A172 (cell line): ENCODE results near the gene DOK6. TPM values are rescaled to one million over a fixed set of nuclear protein-coding genes. Genes with fewer than 3 reads are reported as not detected.
"Not testable (repeated sequence)": the region's sequence is repeated elsewhere in the genome, so short reads cannot be mapped to it uniquely, and the experiment has no call there.

ENCODE experiments used
- DNase-seq: peaks from one replicate; pipeline ENCODE4 v3.0.0-alpha.2; 2015; ENCODE audit warnings: low spot score
- total RNA-seq: library from RNA; depleted of rRNA; stranded (reverse); fragments of >200 nt; shearing (Covaris generic); gene quantifications from 2 replicates; pipeline ENCODE4 v1.2.3, GENCODE V29; 2014

Gene DOK6
- total RNA-seq, 1 experiment from 2014 or later: not detected

GRCh38 chr18:69813559-69813958 lies 412.9 kb downstream of the DOK6 start:
- no peak for DNase-seq

DNA sequence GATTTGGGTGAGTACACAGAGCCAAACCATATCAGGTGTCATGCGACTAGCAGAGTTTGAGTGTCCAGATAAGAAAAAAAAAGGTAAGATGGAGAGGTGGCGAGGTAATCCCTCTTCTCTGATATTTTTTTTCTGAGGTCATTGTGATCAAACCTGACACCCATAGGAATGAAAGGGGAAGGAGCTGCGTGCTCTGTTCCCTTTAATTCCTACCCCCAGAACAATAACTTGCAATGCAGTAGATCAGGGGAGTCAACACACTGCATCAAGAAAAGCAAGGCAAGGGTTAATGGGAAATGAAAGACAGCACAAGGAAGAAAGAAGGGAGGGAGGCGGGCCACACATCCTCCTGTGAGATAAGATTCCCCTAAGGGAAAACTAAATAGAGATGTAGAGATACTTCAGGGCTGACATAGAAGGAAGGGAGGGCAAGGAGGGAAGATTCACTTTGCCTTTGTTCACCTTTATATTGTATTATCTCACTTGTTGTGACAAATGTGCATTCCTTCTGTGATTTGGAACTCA lies 414.2 kb downstream of the DOK6 start:
- no peak for DNase-seq

GRCh38 chr18:69817335-69817940 lies 416.8 kb downstream of the DOK6 start:
- peak; percentile 49 for DNase-seq

GRCh38 chr18:69819460-69819859 lies 418.8 kb downstream of the DOK6 start:
- DNase-seq: no peak

- DNase-seq: no peak
Observed at GRCh38 chr18:69820538-69820937, 419.9 kb downstream of the DOK6 start.

GRCh38 chr18:69830189-69830588 lies 429.5 kb downstream of the DOK6 start:
- no peak for DNase-seq

- DNase-seq: not testable (repeated sequence)
Observed at GRCh38 chr18:69834980-69835379, 434.3 kb downstream of the DOK6 start.

- DNase-seq: no peak
Observed at GRCh38 chr18:69838003-69838402, 437.3 kb downstream of the DOK6 start.

DNA sequence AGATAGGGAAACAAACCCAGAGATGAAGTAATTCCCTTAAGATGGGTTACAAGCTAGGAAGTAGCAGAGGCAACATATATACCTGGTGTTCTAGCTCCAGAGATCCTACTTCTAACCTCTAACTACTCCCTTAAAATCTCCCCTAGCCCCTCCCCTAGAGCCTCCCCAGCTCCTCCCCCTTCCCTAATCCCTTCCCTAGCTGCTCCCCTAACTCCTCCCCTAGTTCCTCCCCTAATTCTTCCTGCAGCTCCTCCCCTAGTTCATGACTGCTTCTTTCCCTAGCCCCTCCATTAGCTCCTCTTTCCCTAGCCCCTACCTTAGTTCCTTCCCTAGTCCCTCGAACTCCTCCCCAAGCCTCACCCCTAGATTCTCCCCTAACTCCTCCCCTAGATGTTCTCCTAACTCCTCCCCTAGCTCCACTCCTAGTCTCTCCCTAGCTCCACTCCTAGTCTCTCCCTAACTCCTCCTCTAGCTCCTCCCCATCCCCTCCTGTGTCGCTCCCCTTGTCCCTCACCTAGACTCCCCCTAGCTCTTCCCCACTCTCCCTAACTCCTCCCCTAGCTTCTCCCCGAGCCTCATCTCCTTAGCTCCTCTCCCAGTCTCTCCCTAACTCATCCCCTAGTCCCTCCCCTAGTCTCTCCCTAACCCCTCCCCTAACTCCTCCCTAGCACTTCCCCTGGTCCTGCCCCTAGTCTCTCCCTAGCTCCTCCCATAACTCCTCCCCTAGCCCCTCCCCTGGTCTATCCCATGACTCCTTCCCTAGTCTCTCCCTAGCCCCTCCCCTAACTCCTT lies 438.1 kb downstream of the DOK6 start:
- peak; percentile 72 for DNase-seq

- DNase-seq: no peak
Observed at GRCh38 chr18:69839497-69839896, 438.8 kb downstream of the DOK6 start.

GRCh38 chr18:69840001-69840400 lies 439.3 kb downstream of the DOK6 start:
- peak; percentile 0 for DNase-seq

DNA sequence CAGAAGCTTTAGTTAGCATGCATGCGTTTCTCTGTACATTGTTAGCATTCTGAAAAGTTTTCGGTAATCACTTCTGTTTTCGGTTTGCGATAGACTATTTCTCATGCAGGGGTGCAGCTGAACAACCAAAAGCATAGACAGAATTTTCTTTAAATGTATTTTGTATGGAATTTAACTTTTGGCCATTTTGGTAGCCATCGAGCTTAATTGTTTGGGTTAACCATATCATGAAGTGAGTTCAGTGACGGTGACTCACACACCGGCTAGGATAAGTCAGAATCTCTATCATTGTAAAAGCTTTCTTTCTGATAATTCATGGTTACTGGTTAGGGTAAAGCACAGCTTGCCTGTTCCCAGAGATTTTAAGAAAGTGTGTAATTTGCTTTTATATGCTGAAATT lies 439.8 kb downstream of the DOK6 start:
- DNase-seq: peak; percentile 26

- no peak for DNase-seq
Observed at GRCh38 chr18:69841117-69841516, 440.4 kb downstream of the DOK6 start.

GRCh38 chr18:69843015-69843414 lies 442.3 kb downstream of the DOK6 start:
- no peak for DNase-seq

DNA sequence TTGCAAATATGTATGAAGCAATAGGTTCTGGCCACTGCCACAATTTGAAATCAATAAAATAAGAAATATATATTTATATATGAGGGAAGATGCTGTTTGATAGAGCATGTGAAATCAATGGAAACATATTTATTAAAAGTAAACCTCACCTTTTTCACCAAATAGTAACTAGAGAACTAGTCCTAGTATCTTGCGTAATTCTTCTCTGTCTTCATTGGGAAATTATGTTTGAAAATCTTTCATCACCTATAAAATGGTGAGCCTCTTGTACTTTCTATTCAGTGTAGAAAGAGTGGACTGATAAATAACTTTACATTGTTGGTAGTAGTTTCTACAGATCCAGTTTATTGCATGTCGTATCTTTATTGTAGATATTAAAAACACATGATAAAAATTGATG lies 444.0 kb downstream of the DOK6 start:
- DNase-seq: no peak

DNA sequence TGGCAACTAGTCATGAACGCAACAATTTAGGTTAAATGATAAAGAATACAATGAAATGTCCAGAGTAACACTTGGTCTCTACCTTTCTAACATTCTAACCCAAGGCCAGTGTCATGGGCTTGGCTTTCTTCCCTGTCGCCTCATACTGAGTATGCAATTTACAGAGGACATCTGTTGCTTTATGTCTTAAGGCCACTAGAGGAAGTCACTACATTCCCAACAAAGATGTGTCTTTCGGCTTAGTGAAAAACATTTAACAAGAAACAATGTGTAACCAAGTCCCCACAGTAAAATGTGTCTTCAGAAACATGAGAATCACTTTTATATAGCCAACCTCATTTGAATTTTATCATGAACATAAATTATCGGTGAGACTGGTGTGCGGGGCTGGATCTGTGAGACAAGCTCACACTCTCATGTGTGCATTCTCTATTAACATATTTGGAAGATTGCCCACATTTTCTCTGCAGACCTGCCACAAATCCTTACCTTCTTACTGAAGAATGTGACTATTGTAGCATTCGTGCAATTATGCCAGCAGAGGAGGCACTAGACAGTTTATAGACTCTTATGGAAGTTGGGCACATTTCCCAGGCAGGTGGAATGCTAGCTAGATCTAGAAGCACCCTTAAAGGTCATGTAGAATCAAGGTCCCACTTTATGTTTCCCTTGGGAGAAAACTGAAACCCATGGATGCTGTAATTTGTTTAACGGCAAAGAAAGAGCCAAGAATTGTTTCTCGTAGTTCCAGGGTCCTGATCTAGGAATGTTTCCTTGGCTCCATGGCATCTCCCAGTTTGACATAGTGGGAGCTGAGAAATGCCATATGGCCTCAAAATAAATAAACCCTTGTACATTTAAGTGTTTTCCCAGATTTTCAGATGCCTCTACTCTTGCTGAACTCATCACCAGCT lies 445.2 kb downstream of the DOK6 start:
- DNase-seq: peak; percentile 0

DNA sequence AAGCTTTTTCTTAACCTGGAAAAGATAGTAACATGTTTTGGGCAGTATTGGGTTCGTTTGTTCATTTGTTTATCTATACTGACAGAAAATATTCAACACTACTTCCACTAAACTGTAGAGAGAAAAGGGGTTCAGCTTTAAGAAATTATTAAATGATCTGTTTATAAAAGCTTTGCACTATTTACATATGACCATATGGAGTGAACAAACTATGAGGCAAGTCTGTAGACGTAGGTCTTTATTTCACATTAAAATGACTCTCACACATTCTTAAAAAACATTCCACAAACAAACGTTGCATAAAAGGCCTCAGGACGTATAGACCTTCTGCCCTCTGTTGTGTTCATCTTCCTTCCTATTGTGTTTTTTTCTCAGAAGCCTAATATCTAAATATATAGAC lies 452.4 kb downstream of the DOK6 start:
- no peak for DNase-seq

- DNase-seq: no peak
Observed at GRCh38 chr18:69854455-69854854, 453.8 kb downstream of the DOK6 start.

GRCh38 chr18:69858897-69859296 lies 458.2 kb downstream of the DOK6 start:
- DNase-seq: no peak

DNA sequence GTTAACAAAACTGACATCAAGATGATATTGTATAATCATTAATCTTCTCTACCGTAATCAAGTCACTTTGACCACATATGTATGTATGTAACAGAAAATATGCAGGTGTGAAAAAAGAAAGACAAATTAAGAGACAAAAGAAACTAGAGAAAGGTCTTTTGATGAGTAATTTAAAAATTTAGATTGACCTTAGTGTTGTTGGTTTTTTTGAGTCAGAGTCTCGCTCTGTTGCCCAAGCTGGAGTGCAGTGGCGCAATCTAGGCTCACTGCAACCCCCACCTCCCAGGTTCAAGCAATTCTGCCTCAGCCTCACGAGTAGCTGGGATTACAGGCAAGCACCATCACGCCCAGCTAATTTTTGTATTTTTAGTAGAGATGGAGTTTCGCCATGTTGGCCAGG lies 464.1 kb downstream of the DOK6 start:
- DNase-seq: not testable (repeated sequence)

GRCh38 chr18:69865776-69866175 lies 465.1 kb downstream of the DOK6 start:
- no peak for DNase-seq

GRCh38 chr18:69866212-69866611 lies 465.5 kb downstream of the DOK6 start:
- DNase-seq: no peak
